ENCODE data around the gene ZNF132.
"Not testable (repeated sequence)": the region's sequence is repeated elsewhere in the genome, so short reads cannot be mapped to it uniquely, and the experiment has no call there.

The ZNF132 gene

DNA sequence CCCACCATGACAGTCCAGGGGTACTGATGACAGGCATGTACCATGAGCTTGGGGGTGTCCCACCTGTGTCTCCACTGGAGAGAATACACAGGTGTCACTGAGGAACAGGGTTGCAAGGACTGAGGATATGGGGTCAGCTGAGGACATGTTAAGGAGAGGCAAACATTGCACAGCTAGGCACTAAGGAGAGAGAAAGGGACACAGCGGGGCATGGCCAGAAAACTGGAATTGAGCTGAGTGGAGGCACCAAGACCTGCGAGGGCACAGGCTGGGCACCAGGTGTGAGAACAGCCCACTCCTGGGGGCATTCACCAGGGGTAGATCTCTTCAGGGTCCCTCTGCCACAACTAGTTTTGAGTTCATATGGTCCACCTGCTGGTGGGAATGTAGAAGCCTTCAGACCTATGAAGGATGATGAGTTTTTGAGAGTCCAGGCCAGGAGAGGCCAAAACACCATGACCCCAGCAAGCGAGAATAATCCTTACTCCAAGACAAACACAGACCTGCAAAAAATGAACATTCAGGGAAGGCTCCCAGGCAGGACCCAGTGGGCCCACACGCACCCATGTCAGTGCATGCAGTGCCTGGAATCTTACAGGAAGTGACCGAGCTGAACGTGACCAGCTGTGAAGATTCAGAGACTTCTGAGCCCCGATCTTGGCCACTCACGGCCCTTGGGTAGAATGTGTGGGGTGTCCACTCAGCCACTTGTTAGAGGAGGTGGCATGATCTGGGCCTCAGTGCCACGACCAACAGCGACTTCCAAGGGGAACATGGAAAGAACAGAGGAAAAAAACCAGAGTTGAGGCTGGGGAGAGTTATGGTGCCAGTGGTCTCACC lies 32.9 kb downstream of the ZNF132 start:
- DNase-seq: no peak

DNA sequence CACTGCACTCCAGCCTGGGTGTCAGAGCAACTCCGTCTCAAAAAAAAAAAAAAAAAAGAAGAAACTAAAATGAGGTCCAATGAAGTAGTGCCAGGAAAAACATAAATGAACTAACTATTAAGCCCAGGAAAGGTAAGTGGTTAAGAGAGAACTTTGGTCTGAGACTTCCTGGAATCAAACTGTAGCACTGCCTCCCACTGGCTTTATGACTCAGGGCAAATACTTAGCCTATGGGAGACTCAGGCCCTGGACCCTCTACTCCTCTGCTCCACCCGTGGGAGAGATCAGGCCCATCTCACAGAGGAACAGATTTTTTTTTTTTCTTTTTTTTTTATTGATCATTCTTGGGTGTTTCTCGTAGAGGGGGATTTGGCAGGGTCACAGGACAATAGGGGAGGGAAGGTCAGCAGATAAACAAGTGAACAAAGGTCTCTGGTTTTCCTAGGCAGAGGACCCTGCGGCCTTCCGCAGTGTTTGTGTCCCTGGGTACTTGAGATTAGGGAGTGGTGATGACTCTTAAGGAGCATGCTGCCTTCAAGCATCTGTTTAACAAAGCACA lies 36.0 kb downstream of the ZNF132 start:
- DNase-seq: not testable (repeated sequence)

DNA sequence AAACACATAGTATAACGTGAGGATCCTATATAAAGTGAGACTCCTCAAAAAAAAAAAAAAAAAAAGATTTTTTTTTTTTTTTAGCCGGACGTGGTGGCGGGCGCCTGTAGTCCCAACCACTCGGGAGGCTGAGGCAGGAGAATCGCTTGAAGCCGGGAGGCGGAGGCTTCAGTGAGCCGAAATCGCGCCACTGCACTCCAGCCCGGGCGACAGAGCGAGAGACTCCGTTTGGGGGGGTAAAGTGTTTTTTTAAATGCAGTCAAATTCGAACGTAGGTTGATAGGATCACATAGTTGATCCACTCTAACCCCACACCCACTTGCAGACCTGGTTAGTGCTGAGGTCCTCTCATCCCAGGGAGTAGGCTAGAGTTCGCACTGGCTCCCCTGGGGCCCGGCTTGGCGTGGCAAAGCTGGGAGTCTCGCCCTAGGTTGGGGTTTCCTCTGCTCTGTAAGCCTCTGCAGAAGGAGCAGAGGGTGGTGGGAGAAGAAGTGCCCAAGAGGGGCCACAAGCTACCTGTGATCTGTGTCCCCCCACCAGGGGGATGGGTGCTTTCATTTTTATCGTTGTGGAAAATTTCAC lies 38.0 kb downstream of the ZNF132 start:
- no peak for DNase-seq

DNA sequence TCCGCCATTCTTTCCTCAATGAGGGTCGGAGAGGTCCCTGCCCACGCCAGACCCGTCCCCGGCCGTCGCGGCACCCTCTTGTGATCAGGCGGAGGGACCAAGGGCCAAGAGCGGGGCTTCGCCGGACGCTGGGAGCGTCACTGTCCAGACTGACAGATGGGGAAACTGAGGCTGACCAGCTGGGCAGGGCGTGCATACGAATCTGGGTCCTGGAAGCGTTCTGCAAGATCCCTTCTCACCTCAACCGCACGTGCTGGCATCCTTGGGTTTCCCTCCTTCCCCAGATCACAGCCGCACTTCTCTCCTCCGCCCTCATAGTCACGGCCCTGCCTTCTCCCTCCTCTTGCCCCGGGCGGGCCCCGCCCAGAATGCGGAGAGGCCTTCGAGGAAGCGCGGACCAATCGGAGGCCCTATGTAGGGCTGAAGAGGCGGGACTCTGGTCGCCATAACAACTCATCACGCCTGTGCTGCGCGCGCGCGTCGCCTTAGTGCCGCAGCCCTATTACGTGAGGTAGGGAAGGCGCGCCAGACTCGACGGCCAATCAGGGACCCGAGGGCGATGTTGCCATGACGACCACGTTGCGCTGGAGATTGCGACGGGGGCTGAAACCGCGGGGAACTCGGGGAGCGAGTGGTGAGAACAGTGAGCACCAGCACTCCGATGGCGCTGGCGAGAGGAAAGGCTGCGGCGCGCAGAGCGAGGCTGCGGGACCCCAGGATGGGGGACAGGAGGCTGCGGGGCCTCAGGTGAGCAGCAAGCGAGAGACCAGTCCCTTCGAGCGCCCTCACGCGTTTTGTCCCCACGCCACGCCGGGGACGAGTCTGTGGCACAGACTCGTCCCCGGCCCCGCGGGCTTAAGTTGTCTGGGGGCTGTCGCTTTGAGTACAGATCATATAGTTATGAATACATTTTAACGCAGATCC lies 38.8 kb downstream of the ZNF132 start:
- peak; percentile 99 for DNase-seq

DNA sequence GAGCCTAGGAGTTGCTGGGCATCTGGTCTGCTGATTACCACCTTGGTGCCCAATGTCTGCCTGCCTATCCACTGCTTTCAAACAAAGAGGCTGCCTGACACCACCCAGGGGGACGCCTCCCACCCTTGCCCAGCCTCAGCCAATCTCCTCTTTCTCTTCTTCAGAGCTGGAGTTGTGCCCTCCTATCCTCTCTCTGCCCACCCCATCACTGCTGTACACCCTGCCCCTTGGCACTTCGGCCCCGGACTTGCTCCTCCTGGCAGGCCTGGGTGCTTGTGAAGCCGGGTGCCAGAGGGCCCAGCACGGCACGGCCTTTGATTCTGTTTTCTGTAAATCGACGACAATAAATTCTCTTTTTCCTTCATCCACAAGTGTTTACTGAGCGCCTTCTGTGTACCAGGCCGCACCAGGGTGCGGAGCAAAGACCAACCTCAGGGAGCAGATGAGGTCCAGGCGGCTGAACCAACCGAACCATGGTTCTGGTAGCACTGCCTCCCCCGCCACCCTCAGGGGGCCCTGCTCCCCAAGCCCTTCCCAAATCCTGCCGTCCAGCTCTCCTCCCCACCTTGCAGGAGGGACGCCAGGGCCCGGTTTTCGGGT lies 39.5 kb downstream of the ZNF132 start:
- no peak for DNase-seq

DNA sequence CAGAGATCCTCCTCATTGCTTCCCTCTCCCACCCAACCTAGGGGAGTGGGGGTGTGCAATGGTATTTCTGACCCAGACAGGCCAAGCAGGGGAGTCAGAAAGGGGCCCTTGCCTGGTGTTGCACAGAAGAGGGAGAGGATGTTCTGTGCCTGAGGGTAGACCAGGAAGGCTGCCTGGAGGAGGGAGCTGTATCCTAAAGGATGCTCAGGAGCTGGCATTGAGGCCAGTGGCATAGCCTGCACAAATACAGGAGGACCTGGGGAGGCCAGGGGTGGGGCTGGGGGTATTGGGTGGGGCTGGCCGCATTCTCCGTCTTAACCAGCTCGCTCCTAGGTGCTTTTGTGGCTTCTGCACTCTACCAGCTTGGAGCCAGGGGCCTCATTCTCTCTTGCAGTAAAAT lies 40.0 kb downstream of the ZNF132 start:
- DNase-seq: no peak

DNA sequence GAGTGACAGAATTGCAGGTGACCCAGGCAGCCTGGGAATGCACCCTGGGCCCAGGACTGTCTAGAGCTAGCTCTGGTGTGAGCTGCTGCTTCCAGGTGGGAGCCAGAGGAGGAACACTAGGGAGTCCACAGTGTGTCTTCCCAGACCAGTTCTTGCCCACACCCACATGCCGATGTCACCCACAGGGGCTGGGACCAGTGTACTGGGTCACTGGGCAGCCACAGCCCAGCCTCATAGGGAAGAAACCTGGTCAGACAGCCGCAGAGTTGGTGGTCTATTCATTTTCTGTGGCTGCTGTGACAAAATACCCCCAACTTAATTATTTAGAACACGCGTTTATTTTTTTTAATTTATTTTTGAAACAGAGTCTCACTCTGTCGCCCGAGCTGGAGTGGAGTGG lies 41.4 kb downstream of the ZNF132 start:
- no peak for DNase-seq

DNA sequence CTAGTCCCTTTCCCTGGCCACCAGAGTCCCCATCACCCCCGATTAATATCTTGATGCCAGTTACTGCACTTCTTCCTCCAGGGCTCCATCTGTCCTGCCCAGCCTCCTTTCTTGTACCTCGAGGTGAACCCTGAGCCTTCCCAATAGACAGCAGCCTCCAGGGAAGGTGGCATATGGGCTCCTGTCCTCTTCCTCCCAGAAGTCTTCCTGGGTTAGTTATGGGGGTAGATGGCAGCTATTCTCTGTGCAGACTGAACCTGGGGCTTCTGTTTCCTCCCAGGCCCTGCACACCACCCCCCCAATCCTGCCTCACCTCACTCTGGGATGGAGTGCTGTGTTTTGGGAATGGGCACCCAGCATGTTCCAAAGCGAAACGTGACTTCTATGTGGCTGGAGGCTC lies 41.9 kb downstream of the ZNF132 start:
- no peak for DNase-seq

DNA sequence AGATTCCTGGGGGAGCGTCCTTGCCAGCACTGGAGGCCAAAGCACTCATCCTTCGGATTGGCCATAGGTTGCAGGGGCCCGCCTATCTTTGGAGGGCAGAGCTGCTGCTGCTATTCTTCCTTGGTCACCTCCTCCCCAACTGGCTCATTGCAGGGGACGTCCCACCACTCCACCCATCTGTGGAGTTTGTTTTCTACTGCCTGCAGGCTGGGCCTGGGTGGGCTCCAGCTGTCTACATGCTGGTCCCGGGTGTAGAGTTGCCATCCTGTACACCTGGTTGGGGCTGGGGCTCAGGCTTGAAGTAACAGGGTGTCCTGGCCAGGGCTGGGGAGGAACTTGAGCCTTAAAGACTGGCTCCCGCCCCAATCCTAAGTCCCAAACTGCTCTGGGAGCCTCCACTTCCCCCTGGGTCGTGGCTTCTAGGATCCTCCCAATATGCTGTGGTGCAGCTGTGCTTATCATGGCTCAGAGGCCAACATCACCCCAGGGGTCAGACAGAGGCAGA lies 42.4 kb downstream of the ZNF132 start:
- no peak for DNase-seq

DNA sequence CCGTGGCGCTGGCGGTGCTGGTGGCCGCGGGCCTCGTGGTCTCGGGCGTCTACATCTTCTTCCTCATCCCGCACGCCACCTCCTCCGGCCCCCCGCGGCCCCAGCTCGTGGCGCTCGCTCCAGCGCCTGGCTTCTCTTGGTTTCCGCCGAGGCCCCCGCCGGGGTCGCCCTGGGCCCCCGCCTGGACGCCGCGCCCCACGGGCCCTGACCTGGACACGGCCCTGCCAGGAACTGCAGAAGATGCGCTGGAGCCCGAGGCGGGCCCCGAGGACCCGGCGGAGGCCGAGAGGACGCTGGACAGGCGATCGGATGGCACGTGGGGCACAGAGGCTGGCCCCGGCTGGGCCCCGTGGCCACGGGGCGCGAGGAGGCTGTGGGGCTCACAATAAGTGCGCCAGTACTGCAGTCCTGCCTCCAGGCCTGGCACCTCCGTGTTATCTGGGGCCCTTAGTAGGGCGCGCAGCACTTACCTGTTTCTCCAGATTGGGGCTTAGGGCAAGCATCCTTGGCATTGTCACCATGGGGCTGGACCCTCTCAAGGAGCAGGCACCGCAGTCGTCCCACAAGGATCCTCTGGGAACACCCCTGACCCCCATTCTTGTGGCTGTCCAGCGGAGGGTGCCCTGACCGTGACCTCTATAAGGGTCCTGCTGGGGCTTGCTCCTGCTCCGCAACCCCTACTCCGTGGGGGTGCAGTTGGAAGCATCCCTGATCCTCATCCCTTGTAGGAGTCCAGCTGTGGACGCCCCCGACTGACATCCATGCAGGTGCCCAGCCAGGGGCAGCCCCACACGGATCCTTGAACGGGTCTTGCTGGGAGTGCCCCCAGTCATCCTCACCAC lies 43.0 kb downstream of the ZNF132 start:
- DNase-seq: no peak

DNA sequence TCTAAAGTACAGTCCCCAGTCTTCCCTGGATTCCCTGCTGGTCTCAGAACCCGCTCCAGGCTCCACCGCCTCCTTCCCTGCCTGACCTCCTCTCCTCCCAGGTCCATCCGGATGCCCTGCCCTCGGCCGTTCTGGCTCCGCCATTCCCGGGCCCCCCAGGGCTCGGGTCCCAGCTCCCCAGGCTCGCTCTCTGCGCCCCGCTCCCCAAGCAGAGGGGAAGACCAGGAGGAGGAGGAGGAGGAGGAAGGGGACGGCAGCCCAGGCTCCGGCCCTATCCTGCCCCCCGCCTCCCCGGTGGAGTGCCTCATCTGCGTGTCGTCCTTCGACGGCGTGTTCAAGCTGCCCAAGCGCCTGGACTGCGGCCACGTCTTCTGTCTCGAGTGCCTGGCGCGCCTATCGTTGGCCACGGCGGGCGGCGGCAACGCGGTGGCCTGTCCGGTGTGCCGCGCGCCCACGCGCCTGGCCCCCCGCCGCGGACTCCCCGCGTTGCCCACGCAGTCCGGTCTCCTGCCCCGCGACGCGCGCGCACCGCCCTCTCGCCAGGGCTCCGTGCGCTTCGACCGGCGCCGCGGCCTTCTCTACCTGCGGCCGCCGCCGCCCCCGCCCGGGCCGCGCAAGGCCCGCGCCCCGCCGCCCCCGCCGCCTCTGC lies 43.9 kb downstream of the ZNF132 start:
- DNase-seq: no peak

DNA sequence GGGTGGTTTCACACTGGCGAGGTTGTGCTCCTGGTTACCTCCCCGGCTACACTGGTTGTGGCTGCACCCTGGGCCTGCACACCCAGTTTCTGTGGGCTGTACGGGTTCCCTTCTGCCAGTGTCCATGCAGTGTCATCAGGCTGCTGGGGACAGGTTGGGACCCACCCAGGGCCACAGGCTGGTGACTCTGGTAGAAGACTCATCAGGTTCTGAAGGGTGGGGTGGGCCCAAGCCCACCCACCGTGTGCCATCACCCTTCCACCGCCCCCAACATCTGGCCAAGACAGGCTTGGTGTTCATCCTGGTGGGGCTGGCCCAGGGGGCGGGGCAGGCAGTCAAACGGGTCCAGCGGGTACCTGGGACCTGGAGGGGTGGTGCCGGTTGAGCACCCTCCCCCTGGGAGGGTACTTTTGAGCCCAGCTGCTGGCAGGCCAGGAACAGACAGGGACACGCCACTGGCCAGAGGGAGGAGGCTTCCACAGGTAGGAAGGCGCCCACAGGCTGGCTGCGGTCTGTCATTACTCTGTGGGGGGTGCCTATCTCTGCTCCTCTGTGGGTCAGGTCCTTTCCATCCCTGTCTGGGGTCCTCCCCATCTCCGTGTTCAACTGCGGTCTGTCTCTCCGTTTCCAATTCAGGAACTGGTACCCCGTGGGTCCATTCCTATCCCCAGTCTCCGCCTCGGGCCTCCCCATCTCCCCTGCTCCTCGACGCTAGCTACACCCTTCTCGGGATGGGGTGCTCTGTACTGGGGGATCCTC lies 44.6 kb downstream of the ZNF132 start, which contains the start of gene RNF225:
Gene RNF225 (plus strand): TSS at position 437 of the 759 bp plus-strand sequence. CDS start 434 bp downstream, outside the sequence.
- DNase-seq: no peak

DNA sequence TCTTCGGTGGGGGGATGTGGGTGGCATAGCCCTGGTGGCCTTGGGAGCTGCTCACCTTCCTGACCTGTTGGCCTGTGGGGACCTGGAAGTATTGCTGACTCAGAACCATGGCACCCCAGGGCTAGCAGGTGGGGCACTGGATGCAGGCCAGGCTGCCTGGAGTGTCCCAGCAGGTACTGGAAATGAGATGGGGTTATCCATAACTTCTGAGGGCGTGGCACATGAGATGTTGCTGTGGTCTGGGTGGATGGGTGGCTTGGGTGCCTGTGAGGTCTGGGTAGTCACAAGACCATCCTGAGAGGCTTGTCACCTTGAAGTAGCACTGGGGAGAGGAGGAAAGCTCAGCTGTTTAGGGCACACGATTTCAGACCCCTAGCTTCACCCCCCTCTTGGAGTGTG lies 45.1 kb downstream of the ZNF132 start:
- DNase-seq: no peak

DNA sequence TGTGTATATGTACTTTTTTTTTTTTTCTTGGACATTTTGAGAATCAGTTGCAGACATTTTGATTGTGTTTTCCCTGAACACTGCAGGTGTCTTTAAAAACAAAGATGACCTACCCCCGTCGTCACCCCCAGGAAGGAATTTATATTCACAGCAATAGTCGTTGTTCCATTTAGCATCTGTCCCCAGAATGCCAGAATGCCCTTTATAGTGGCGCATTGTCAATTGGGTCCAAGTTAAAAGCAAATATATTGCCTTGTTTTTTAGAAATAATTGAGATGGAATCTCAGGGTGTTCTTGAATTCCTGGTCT lies 46.3 kb downstream of the ZNF132 start:
- no peak for DNase-seq

DNA sequence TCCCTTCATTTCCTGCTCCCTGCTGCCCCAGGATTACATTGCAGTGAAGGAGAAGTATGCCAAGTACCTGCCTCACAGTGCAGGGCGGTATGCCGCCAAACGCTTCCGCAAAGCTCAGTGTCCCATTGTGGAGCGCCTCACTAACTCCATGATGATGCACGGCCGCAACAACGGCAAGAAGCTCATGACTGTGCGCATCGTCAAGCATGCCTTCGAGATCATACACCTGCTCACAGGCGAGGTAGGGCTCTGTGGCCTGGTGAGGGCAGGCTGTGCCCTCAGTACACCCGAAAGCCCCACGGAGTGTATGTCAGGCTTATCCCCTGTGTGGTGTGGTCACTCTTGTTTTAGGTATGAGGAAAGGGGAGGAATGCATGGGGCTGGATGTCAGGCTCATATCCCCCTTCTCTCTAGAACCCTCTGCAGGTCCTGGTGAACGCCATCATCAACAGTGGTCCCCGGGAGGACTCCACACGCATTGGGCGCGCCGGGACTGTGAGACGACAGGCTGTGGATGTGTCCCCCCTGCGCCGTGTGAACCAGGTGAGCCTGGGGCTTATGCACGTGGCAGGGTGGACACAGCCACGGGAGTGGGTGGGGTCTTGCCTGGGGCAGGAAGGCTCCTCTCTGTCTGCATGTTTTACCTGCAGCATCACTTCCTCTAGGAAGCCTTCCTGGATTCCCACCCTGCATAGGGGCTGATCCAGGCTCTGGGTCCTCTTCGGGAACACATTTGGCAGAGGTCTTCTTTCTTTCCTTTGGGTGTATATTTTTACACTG lies 46.8 kb downstream of the ZNF132 start:
- no peak for DNase-seq

DNA sequence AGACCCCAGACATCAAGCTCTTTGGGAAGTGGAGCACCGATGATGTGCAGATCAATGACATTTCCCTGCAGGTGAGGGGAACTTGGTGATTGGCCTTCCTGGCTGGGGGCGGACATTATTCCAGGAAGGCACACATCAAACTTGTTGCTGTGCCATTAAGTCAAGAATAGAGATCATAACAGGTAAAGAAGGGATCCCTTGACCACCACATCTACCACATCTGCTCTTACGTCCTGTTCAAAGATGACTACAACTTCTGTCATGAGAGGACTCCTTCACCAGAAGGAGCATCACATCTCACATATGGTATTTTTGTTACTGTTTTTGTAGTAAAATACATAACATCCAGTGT lies 51.8 kb downstream of the ZNF132 start:
- DNase-seq: no peak

DNA sequence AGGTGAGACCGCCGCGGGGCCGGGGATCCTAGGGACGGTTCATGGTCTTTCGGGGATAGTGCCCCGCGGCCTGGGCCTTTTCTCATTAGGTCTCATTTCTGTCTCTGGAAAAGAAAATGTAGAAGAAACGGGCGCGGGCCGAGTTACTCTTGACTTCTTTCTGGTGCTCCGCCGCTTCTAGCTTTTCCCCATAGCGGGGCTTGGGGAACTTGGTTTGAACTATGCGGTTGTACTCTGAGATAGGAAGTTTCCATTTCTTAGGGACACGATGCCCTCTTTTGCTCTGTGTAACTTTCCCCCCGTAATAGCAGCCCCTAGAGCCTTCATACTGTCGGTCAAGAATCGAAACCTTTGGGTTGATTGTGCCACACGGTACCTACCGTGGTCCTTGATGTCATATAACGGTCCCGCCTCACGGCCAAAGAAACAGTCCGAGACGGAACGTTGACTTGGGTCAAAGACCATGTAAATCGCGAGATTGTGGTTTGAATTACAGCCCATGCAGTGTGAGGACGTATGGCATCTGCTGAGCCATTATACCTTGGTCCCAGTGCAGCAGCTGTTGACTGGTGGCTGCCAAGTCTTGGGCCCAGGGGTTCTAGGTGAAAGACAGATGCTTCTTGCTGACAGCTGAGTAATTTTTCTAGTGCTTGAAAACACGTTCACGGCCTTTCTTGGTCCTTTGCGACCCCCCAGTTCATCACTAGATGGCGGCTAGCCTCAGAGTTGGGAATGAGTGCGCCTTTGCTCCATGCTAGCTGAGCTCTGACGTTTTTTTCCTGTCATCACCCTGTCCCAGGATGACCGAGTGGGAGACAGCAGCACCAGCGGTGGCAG lies 52.4 kb downstream of the ZNF132 start:
- no peak for DNase-seq

DNA sequence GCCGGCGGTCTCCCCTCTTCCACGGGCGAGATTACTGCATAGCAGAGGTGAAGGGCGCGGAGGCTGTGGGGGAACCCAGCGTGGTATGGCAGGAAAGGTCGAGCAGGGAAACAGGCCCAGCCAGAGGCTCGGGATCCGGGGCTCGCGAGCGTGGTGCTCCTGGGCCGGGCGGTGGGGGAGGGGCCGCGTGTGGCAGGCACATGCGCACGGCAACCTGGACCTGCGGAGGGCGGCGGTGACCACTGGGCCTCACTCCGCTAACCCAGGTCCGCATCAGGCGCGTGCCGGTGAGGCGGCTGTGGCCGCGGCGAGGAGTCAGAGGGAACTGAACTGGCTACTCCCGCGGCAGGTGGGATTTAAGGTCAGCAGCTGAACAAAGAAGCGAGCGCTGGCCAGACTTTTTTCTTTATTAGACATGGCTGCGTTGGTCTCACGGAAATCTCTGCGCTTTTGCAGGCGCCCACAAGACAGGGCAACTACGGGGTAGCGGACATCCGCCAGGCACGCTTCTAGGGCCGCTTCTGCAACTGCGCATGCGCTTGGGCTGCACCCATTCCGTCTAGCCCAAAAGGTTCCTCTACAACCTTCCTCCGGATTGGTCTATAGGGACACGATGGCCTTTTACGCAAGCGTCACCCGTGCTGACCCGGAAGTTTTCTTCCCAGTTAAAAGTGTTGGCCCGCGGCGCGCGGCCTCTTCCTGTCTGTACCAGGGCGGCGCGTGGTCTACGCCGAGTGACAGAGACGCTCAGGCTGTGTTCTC lies 53.2 kb downstream of the ZNF132 start, which contains the start of gene RPS5:
Gene RPS5 (plus strand): TSS at position 694 of the 762 bp plus-strand sequence. CDS start 869 bp downstream, outside the sequence.
- peak; percentile 99 for DNase-seq

Measured in DMS153 (cell line).